ENCODE measurements around the gene SDR9C7.

- TF ChIP-seq EZH2 (IDR thresholded peaks at IDR 0.05; ENCODE audit: borderline replicate concordance, low read length) (no peak), CTCF (IDR thresholded peaks at IDR 0.05; ENCODE audit: low read length) (no peak)
Measured at GRCh38 chr12:56922031-56922430, 12.2 kb downstream of the SDR9C7 start.

Measured in OCI-LY1 (cell line).